GM19035 (cell line): Measurements from ENCODE around the gene UBALD2.
"Not testable (repeated sequence)": the region's sequence is repeated elsewhere in the genome, so short reads cannot be mapped to it uniquely, and the experiment has no call there.

Experiments used
- ATAC-seq: cut with Tn5 transposase; IDR thresholded peaks from one replicate; pipeline ENCODE4 v1.9.1; 2021; ENCODE audit not compliant: unreplicated experiment

The UBALD2 gene

GRCh38 chr17:76264755-76265623, at the start of gene UBALD2:
Gene UBALD2, plus strand, starts transcription at chr17:76265348. Its CDS starts 158 bp downstream, at chr17:76265506.
- peak; percentile 82 for ATAC-seq

- ATAC-seq = no peak
Observed at GRCh38 chr17:76217081-76217480, 48.1 kb upstream of the UBALD2 start.

GRCh38 chr17:76219670-76220383, 45.3 kb upstream of the UBALD2 start:
- ATAC-seq = no peak

- no peak for ATAC-seq
Observed at GRCh38 chr17:76223802-76224201, 41.3 kb upstream of the UBALD2 start.

GRCh38 chr17:76225373-76226086, 39.6 kb upstream of the UBALD2 start:
- not testable (repeated sequence) for ATAC-seq

- ATAC-seq = not testable (repeated sequence)
Observed at GRCh38 chr17:76226749-76227148, 38.4 kb upstream of the UBALD2 start.

GRCh38 chr17:76232342-76232741, 32.8 kb upstream of the UBALD2 start:
- ATAC-seq = no peak

- ATAC-seq = no peak
Observed at GRCh38 chr17:76233588-76234353, 31.4 kb upstream of the UBALD2 start.

- ATAC-seq = no peak
Observed at GRCh38 chr17:76234354-76234679, 30.8 kb upstream of the UBALD2 start.

- no peak for ATAC-seq
Observed at GRCh38 chr17:76235883-76236282, 29.3 kb upstream of the UBALD2 start.

- ATAC-seq = no peak
Observed at GRCh38 chr17:76236603-76237002, 28.5 kb upstream of the UBALD2 start.

- no peak for ATAC-seq
Observed at GRCh38 chr17:76237859-76238313, 27.3 kb upstream of the UBALD2 start.

GRCh38 chr17:76238847-76239537, 26.2 kb upstream of the UBALD2 start:
- no peak for ATAC-seq

- ATAC-seq = peak; percentile 14
Observed at GRCh38 chr17:76239538-76240274, 25.4 kb upstream of the UBALD2 start.

- peak; percentile 69 for ATAC-seq
Observed at GRCh38 chr17:76240461-76241203, 24.5 kb upstream of the UBALD2 start, which contains the start of gene RNF157. Gene RNF157, minus strand, starts transcription at chr17:76240493. Its CDS starts 253 bp downstream, at chr17:76240240.

GRCh38 chr17:76241204-76241538, 24.0 kb upstream of the UBALD2 start:
- ATAC-seq = no peak

GRCh38 chr17:76241691-76242255, 23.4 kb upstream of the UBALD2 start:
- ATAC-seq = no peak
